GM19238 (cell line): ENCODE results near the gene VWF.

Experiments
- DNase-seq: peaks from one replicate; pipeline ENCODE4 v3.0.0; 2011; ENCODE audit warnings: low spot score; ENCODE audit not compliant: insufficient read length

Gene VWF

DNA sequence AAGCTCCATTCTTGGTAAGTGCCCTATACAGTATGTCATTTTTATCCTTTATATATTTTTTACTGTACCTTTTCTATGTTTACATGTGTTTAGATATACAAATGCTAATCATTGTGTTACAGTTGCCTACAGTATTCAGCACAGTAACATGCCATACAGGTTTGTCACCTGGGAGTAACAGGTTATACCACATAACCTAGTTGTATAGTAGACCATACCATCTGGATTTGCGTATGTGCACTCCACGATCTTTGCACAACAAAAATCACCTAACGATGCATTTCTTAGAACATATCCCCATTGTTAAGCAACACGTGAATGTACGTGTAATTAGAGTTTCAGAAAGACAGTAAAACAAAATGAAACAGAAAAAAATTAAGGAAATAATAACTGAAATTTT lies 167.5 kb downstream of the VWF start:
- no peak for DNase-seq

GRCh38 chr12:5954661-5955060 lies 169.8 kb downstream of the VWF start:
- DNase-seq: no peak

- DNase-seq: no peak
Measured at GRCh38 chr12:5953835-5954586, 170.5 kb downstream of the VWF start.

GRCh38 chr12:5952031-5952430 lies 172.4 kb downstream of the VWF start:
- no peak for DNase-seq

GRCh38 chr12:5948696-5949095 lies 175.8 kb downstream of the VWF start:
- no peak for DNase-seq

- DNase-seq: no peak
Measured at GRCh38 chr12:5947006-5947405, 177.5 kb downstream of the VWF start.

DNA sequence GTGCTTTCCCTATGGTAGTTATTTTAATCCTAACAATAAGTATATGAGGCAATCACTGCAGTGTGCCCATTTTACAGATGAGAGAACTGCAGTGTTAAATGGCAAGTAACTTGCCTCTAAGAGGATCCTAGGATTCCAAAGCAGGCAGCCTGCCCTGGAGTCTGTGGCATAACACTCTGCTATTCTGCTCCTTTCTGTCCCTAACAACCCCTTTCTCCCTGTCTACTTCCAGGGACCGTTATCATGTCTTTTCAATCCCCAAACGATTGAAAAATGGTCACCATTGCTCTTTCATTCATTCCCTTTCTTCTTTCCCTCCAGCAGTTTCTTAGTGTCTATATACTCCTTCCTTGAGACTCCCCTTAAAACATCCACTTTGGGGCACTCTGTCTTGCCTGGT lies 178.1 kb downstream of the VWF start:
- no peak for DNase-seq

DNA sequence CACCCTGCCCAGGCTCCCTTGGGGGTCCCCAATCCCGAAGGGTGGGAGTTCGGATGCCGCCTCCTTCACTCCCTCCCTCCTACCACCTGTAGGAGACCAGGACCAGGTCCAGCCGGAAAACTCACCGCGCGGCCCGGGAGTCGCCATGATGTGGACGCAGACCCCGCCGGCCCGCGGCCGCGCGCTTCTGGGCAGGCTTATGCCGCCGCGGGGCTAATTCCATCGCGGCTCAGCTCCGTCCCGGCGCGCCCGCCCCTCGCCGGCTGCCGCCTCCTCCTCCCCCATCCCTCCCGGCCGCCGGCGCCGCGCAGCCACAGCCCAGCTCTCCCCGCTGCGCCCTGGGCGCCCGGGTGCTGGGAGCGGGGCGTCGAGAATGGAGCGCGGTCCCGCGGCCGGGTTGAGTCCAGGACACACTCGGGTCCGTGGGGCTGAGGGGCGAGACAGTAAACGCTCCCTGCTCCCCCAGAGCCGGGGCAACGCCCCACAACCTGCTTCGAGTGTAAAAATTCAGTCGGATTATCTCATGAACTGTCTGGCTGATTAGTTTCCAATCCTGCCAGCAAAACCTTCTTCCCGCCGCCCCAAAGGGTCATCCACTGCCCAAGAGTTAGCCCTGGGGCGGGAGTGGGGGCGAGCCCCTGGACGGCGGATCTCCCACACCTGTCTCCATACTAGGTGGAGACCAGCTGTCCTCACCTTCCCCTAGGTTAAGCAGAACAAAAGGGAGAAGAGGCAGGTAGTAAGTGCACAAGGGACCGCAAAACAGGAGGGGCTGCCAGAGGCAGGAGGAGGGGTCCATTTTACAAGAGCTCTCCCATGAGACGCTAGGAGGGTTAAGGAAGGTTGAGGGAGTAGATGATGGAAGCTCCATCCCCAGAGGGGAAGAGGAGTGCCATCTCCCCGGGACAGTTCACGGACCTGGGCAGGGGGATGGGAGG lies 179.1 kb downstream of the VWF start, which contains the start of gene ANO2:
Gene ANO2, minus strand, starts transcription at position 189 of the 938 bp plus-strand sequence. Its CDS starts 42 bp downstream, at position 147.
- no peak for DNase-seq

DNA sequence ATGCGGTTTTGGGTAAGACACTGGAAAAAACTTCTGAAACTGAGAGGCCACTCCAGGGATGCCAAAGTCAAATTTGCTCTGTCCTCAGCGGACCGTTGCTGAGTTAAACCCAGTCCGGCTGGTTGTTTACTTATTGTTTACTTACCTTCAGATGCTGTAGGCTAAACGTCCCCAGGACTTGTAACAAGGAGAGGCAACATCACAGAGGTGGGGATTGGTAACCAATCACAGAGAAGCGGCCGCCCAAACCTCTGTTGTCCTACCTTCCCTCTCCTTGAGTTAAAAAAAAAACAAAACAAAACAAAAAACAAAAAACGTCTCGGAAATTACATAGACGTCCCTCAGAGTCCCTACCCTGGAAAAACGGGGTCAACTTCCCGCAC lies 179.8 kb downstream of the VWF start:
- no peak for DNase-seq

GRCh38 chr12:5944053-5944452 lies 180.4 kb downstream of the VWF start:
- DNase-seq: no peak

DNA sequence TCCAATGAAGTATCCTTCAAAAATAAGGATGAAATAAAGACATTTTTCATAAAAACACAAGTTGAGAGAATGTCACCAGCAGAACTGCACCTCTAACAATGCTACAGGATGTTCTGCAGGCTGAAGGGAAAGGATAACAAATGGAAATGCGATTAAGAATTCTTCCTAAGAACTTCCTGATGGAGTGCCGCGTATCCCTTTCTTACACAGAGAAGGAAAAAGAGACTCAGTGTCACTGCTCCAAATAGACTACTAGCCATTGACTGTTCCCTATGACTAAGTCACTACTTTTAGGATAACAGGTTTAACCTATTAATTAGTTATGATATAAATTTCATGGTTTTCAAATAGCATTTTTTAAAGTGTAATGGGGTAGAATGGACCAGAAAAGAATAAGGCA lies 182.6 kb downstream of the VWF start:
- DNase-seq: no peak

GRCh38 chr12:5927732-5928516 lies 196.5 kb downstream of the VWF start:
- no peak for DNase-seq

GRCh38 chr12:5925646-5926045 lies 198.8 kb downstream of the VWF start:
- no peak for DNase-seq

DNA sequence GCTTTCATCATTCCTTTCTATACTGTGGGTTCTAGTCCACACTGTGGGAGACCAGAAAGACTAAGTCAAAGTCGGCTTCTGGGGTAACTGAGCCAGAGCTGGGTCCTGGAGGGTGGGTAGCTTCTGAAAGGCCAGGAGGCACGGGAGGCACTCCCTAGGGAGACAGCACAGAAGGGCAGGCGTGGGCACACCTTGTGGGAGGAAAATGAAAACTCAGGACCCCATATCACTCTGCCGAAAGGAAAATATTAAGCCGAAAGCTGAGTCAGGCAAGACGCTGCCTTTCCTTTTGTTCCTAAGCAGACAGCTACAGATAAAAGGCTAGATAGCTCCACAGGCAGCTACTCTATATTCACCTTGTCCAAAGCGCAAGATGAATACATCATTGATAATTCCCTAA lies 200.1 kb downstream of the VWF start:
- DNase-seq: no peak

GRCh38 chr12:5923751-5924150 lies 200.7 kb downstream of the VWF start:
- no peak for DNase-seq

DNA sequence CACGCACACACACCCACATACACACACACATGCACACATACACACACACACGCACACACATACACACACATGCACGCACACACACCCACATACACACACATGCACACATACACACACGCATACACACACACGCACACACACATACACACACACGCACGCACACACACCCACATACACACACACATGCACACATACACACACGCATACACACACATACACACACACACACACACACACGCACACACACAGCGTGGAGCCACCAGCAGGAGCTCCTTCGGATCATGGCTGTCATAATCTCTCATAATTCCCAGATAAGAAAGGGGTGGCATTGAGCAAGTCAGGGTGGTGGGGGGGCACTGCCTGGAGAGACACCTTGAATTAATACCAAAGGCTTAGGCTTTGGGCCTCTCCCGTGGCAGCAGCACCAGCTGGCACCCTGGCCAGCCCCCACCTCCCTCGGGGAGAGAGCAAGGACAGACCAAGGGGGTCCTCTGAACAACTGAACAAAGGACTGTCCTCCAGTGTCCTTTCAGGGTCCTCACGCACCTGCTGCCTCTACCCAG lies 201.3 kb downstream of the VWF start:
- no peak for DNase-seq

- no peak for DNase-seq
Measured at GRCh38 chr12:5921966-5922899, 202.2 kb downstream of the VWF start.

DNA sequence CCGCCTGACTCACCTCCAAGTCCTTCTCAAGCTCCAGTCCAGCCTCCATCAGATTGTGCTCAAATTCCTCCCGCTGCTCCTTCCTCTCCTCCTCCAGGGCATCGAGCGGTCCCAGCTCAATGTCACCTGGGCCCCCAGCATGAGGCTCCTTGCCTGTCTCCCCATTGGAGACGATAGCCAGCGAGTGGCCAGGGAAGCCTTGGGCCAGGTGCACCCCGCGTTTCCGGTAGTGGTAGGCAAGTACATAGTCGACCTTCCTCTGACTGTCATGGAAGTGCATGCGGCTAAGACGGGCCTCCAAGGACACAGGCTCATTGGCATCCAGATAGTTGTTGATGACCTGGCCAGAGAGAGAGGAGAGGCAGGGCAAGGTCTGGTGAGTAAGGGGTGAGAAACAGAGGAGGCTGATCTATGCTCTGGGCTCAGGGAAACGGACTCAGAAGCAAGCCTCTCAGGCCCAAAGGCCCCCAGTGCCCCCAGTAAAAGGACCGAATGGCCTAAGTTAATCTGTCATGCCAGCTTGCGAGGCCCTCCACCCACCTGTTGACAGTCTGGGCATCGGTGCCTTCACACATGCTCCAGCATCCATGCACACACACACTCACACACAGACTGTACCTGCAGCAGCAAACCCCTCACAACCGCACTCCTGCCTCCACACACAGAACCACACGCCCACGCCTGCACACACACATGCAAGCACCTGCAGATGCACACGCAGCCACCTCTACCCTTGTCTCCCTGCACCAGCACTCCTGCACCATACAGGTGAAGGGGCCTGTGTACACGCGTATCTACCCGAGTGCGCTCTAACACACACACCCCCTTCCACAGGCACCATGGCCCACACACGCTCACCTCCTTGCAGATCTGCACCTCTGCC lies 203.2 kb downstream of the VWF start:
- DNase-seq: no peak

GRCh38 chr12:5916785-5917290 lies 207.6 kb downstream of the VWF start:
- DNase-seq: no peak
